Activated CD4-positive, alpha-beta T cell treated with anti-CD3 and anti-CD28 coated beads, Interleukin-2, amount 50 U/mL, for 48 hours (primary cell): ENCODE data around the gene TTC3.
"Not testable (repeated sequence)": the region's sequence is repeated elsewhere in the genome, so short reads cannot be mapped to it uniquely, and the experiment has no call there.

Experiments
- DNase-seq, 2 experiments: peaks; one replicate each; pipeline ENCODE4 v3.0.0-alpha.2; 2020

The TTC3 gene, protein sequence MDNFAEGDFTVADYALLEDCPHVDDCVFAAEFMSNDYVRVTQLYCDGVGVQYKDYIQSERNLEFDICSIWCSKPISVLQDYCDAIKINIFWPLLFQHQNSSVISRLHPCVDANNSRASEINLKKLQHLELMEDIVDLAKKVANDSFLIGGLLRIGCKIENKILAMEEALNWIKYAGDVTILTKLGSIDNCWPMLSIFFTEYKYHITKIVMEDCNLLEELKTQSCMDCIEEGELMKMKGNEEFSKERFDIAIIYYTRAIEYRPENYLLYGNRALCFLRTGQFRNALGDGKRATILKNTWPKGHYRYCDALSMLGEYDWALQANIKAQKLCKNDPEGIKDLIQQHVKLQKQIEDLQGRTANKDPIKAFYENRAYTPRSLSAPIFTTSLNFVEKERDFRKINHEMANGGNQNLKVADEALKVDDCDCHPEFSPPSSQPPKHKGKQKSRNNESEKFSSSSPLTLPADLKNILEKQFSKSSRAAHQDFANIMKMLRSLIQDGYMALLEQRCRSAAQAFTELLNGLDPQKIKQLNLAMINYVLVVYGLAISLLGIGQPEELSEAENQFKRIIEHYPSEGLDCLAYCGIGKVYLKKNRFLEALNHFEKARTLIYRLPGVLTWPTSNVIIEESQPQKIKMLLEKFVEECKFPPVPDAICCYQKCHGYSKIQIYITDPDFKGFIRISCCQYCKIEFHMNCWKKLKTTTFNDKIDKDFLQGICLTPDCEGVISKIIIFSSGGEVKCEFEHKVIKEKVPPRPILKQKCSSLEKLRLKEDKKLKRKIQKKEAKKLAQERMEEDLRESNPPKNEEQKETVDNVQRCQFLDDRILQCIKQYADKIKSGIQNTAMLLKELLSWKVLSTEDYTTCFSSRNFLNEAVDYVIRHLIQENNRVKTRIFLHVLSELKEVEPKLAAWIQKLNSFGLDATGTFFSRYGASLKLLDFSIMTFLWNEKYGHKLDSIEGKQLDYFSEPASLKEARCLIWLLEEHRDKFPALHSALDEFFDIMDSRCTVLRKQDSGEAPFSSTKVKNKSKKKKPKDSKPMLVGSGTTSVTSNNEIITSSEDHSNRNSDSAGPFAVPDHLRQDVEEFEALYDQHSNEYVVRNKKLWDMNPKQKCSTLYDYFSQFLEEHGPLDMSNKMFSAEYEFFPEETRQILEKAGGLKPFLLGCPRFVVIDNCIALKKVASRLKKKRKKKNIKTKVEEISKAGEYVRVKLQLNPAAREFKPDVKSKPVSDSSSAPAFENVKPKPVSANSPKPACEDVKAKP (N-terminal part only)

GRCh38 chr21:37072988-37073416 lies at the start of gene TTC3, which contains the start of gene PIGP:
TTC3 (plus strand) TSS chr21:37073254; CDS start chr21:37087258, 14,004 bp downstream.
PIGP (minus strand) TSS chr21:37073071; CDS start chr21:37072515, 556 bp downstream.
- peak; percentile 96 to 97 for DNase-seq

GRCh38 chr21:37026499-37026898 lies 46.6 kb upstream of the TTC3 start:
- no peak for DNase-seq

- no peak for DNase-seq
Measured at GRCh38 chr21:37028570-37028969, 44.5 kb upstream of the TTC3 start.

DNA sequence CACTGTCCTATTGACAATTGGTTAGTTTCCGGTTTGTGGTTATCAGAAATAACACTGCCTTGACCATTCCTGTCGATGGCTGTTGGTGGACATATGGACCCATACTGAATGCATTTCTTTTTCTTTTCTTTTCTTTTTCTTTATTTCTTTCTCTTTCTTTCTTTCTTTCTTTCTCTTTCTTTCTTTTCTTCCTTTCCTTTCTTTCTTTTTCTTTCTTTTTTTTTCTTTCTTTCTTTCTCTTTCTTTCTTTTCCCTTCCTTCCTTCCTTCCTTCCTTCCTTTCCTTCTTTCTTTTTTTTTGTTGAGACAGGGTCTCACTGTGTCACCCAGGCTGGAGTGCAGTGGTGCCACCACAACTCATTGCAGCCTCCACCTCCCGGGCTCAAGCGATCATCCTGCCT lies 42.2 kb upstream of the TTC3 start:
- DNase-seq: no peak

DNA sequence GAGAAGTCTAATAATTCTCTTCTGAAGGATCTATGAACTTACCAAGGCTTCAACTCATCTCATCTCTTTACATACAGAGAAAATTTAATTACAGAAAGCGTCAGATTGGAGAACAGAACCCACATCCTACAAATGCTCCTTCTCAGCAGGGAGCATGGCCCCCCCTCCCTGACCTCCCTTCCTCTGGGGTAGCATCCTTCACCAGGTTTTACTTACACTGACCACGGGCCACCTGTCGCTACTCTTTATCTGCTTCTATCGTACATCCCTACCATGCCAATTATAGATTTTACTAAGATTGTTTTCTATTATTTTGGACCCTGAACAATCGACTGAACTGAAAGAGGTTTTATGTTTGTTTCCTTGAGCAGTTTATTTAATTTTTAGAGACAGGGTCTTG lies 40.8 kb upstream of the TTC3 start:
- DNase-seq: no peak

GRCh38 chr21:37032877-37033471 lies 40.1 kb upstream of the TTC3 start:
- DNase-seq: no peak

GRCh38 chr21:37034394-37034793 lies 38.7 kb upstream of the TTC3 start:
- DNase-seq: not testable (repeated sequence)

DNA sequence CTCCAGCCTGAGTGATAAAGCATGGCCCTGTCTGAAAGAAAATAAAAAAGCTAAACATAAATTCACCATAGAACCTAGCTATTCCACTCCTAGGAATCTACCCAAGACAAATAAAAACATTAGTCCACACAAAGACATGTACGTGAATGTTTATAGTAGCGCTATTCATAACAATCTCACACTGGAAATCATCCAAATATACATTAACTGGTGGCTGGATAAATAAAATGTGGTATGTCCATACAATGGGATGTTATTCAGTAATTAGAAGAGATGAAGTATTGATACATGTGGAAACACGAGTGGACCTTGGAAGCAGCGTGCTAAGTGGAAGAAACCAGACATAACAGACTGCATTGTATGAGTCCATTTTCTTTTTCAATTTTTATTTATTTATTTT lies 36.9 kb upstream of the TTC3 start:
- DNase-seq: no peak

DNA sequence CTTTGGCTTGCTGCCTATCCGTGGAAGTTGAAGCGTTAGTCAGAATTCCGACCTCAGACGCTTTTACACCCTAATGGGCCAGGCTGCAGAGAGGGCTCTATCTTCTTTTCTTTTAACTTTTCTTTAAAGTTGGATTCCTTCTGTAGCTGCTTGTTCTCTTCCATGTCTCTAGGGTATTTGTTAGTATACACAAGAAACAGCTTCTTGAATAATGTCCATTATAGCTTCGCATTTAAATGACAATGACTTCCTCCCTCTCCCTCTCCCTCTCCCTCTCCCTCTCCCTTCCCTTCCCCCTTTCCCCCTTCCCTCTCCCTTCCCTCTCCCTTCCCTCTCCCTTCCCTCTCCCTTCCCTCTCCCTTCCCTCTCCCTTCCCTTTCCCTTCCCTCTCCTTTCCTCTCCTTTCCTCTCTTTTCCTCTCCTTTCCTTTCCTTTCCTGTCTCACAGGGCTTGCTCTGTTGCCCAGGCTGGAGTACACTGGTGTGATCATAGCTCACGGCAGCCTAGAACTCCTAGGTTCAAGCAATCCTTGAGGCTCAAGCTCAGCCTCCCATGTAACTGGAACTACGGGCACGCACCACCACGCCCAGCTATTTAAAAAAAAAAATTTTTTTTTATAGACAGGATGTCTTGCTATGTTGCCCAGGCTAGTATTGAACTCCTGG lies 33.5 kb upstream of the TTC3 start:
- no peak for DNase-seq

- no peak for DNase-seq
Measured at GRCh38 chr21:37040212-37040611, 32.8 kb upstream of the TTC3 start.

DNA sequence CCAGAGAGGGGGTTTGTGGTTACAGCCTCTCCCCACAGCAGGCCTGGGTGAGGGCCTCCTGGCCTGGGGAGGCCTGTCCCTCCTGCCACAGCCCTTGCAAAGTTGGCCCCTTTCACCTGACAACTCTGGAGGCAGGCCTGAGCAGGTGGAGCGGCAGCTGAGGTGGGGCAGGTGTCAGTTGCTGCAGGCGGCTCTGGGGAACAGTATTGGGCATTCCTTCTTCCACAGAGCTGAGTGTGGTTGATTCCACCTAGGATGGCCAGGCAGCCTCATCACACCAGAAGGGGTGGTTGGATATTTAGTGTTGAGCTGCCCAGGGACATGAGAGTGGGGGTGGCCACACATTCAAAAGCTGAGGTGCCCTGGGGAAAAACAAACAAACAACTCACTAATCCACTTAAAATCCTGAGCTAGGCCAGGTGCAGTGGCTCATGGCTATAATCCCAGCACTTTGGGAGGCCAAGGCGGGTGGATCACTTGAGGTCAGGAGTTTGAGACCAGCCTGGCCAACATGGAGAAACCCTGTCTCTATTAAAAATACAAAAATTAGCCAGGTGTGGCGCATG lies 31.3 kb upstream of the TTC3 start:
- DNase-seq: no peak

DNA sequence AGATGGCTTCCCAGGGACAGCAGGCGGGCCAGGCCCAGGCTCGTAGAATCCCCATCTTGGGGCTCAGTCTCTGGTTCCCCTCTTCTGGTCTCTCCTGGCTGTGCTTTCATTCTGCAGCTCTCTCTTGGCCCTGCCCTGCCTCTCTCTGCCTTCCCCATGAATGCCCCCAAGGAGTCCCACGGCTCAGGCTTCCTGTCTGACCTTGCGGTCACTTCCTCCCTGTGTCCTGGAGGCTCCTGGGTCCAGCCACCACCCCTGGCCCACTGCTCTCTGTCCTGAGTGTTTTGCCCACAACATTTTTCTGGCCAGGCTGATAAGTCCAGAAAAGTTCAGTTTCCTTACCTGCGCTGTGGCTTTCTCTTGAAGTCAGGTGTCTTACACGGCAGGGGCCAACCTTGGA lies 29.2 kb upstream of the TTC3 start:
- DNase-seq: no peak

DNA sequence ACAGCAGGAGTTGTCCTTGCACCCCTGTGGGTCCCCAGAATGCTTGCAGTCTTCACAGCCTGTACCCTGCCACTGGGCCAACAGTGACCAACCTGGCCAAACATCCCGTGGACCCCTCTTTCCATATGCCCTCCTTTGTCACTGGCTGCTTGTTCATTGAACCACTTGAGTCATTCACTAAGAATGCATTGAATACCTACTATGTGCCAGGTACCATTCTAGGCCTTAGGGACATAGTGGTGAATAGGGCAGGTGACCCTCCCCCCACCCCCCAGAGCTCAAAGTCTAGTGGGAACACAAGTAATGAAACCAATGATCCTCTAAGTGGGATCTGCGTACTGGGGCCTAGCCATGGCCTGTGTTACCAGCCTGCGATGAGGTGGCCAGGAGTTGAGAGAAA lies 28.4 kb upstream of the TTC3 start:
- no peak for DNase-seq

DNA sequence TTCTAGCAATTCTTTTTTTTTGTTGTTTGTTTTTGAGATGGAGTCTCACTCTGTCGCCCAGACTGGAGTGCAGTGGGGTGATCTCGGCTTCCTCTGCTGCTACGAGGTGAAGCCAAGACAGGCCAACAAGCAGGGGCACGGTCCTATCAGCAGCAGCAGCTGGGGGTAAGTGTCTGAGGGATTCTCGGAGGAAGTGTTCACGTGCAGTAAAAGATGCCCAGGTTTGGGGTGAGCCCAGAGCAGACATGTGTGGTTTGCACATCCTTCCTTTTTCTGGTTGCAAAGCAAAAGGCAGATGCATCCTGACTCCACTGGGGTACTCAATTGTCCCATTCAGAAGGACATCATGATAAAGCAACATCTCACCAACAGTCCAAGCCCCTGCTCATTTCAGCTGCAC lies 27.9 kb upstream of the TTC3 start:
- DNase-seq: no peak

DNA sequence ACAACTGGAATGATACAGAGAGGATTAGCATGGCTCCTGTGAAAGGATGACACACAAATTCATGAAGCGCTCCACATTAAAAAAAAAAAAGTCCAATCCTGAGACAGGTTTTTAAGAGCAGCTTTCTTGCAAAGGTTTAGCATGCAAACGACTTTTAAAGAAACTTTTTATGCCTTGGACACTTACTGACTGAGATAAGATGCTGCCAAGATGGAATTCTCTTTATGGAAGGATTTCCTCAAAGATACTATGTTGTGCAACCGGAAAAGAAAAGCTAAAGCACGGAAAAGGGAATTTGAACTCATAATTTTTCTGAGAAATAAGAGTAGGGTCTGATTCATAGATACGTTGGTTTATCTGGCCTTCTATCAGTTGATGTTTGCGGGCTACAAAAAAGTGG lies 27.5 kb upstream of the TTC3 start:
- no peak for DNase-seq

GRCh38 chr21:37047079-37047478 lies 26.0 kb upstream of the TTC3 start:
- no peak for DNase-seq

DNA sequence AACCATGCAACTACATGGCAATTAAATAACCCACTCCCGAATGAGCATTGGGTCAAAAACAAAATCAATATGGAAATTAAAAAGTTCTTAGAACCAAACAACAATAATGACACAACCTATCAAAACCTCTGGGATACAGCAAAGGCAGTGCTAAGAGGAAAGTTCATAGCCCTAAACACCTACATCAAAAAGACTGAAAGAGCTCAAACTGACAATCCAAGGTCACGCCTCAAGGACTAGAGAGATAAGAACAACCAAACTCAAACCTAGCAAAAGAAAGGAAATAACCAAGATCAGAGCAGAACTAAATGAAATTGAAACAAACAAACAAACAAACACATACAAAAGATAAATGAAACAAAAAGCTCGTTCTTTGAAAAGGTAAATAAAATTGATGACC lies 23.3 kb upstream of the TTC3 start:
- DNase-seq: not testable (repeated sequence)

DNA sequence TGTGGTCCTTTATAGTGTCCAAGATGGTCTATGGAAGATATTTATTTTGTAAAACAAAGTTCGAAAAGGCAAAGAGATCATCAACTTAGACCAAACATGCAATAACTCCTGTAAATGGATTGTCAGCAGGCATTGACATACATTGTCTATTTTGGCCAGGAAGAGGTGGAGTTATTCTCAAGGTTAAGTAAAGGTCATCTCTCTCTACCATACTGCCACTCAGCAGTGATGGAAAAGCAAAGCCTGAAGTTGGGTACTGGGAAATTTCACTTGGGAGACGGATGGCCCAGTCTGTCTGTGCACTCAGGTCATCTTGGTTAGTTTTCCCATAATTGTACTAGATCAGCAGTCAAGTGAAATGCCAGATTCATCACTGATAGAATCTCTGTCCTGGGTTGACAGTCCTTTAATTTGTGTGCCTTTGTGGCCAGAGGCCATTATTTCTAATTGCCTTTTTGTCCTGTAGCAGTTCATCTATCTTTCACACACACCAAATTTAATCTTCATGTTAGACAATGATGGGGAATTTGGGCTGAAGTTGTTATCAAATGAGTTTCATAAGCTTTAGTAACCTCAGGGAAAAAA lies 17.7 kb upstream of the TTC3 start:
- no peak for DNase-seq

DNA sequence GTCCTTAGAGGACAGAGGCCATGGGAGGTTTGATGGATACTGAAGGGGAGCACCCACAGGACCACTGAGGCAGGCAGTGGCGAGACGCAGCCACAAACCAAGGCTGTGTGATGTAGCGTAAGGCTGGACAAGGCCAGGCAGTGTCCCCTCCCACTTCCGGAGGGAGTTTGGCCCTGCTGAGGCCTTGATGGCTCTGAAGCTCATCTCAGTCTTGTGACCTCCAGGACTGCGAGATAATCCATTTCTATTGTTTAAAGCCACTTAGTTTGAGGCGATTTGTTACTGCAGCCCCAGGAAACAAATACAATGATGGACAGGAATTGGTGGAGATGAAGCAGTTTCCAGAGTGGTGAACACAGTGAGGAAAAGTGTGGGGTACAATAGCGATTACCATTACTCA lies 15.4 kb upstream of the TTC3 start:
- DNase-seq: no peak

- DNase-seq: no peak
Measured at GRCh38 chr21:37058261-37058660, 14.8 kb upstream of the TTC3 start.

DNA sequence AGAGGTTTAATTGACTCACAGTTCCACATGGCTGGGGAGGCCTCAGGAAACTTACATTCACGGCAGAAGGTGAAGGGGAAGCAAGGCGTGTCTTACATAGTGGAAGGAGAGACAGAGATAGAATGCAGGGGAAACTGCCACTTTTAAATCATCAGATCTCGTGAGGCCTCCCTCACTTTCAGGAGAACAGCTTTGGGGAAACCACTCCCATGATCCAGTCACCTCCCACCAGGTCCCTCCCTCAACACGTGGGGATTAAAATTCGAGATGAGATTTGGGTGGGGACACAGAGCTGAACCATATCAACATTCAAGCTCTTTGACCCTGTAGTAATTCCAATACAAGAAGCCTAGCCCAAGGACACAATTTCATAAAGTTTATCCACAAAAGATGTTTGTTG lies 13.9 kb upstream of the TTC3 start:
- no peak for DNase-seq
